ENCODE data around the gene ETV3L. TPM values are rescaled to one million over a fixed set of nuclear protein-coding genes. Genes with fewer than 3 reads are reported as not detected.
"Not testable (repeated sequence)": the region's sequence is repeated elsewhere in the genome, so short reads cannot be mapped to it uniquely, and the experiment has no call there.

The ETV3L gene
- total and polyA plus RNA-seq, 2 experiments from 2014 or later: not detected

GRCh38 chr1:157101149-157101548, 1.5 kb upstream of the ETV3L start:
- TF ChIP-seq NANOG (IDR thresholded peaks at IDR 0.05; ENCODE audit: borderline replicate concordance) (no peak), JUNB (IDR thresholded peaks at IDR 0.05; ENCODE audit: unreplicated experiment) (no peak), STAT1 (IDR thresholded peaks at IDR 0.05; ENCODE audit: unreplicated experiment) (no peak), ZNF331 (CRISPR knock-in tag; IDR thresholded peaks at IDR 0.05; ENCODE audit: low read depth) (no peak), ETS1 (IDR thresholded peaks at IDR 0.05) (no peak), ZNF114 (CRISPR knock-in tag; IDR thresholded peaks at IDR 0.05) (no peak), CTCF (conservative IDR thresholded peaks at IDR 0.05; ENCODE audit: low read depth in 2 of 2) (no peak), EZH2phosphoT487 (IDR thresholded peaks at IDR 0.05; ENCODE audit: unreplicated experiment) (no peak), POLR2AphosphoS5 (IDR thresholded peaks at IDR 0.05; ENCODE audit: low read depth) (no peak), EZH2 (IDR thresholded peaks at IDR 0.05; ENCODE audit: low read depth, unreplicated experiment) (no peak), CREB1 (CRISPR knock-in tag; IDR thresholded peaks at IDR 0.05; ENCODE audit: low read depth) (no peak)
- TF ChIP-seq, protein P1, sequence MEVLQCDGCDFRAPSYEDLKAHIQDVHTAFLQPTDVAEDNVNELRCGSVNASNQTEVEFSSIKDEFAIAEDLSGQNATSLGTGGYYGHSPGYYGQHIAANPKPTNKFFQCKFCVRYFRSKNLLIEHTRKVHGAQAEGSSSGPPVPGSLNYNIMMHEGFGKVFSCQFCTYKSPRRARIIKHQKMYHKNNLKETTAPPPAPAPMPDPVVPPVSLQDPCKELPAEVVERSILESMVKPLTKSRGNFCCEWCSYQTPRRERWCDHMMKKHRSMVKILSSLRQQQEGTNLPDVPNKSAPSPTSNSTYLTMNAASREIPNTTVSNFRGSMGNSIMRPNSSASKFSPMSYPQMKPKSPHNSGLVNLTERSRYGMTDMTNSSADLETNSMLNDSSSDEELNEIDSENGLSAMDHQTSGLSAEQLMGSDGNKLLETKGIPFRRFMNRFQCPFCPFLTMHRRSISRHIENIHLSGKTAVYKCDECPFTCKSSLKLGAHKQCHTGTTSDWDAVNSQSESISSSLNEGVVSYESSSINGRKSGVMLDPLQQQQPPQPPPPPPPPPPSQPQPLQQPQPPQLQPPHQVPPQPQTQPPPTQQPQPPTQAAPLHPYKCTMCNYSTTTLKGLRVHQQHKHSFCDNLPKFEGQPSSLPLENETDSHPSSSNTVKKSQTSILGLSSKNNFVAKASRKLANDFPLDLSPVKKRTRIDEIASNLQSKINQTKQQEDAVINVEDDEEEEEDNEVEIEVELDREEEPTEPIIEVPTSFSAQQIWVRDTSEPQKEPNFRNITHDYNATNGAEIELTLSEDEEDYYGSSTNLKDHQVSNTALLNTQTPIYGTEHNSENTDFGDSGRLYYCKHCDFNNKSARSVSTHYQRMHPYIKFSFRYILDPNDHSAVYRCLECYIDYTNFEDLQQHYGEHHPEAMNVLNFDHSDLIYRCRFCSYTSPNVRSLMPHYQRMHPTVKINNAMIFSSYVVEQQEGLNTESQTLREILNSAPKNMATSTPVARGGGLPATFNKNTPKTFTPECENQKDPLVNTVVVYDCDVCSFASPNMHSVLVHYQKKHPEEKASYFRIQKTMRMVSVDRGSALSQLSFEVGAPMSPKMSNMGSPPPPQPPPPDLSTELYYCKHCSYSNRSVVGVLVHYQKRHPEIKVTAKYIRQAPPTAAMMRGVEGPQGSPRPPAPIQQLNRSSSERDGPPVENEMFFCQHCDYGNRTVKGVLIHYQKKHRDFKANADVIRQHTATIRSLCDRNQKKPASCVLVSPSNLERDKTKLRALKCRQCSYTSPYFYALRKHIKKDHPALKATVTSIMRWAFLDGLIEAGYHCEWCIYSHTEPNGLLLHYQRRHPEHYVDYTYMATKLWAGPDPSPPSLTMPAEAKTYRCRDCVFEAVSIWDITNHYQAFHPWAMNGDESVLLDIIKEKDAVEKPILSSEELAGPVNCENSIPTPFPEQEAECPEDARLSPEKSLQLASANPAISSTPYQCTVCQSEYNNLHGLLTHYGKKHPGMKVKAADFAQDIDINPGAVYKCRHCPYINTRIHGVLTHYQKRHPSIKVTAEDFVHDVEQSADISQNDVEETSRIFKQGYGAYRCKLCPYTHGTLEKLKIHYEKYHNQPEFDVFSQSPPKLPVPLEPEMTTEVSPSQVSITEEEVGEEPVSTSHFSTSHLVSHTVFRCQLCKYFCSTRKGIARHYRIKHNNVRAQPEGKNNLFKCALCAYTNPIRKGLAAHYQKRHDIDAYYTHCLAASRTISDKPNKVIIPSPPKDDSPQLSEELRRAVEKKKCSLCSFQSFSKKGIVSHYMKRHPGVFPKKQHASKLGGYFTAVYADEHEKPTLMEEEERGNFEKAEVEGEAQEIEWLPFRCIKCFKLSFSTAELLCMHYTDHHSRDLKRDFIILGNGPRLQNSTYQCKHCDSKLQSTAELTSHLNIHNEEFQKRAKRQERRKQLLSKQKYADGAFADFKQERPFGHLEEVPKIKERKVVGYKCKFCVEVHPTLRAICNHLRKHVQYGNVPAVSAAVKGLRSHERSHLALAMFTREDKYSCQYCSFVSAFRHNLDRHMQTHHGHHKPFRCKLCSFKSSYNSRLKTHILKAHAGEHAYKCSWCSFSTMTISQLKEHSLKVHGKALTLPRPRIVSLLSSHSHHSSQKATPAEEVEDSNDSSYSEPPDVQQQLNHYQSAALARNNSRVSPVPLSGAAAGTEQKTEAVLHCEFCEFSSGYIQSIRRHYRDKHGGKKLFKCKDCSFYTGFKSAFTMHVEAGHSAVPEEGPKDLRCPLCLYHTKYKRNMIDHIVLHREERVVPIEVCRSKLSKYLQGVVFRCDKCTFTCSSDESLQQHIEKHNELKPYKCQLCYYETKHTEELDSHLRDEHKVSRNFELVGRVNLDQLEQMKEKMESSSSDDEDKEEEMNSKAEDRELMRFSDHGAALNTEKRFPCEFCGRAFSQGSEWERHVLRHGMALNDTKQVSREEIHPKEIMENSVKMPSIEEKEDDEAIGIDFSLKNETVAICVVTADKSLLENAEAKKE (CRISPR knock-in tag; IDR thresholded peaks at IDR 0.05): no peak
- Histone ChIP-seq H3K9me2 (ENCODE audit: insufficient read depth) (no peaks in the 10 kb centered on the region), H3K4me2 (no peak overlapping the region), H3K4me3 (no peak overlapping the region), H3K79me2 (replicated peaks; ENCODE audit: insufficient read depth) (no peaks in the 10 kb centered on the region), H4K20me1 (replicated peaks; ENCODE audit: insufficient read depth) (no peaks in the 10 kb centered on the region), H3F3A (replicated peaks; ENCODE audit: low read depth) (no peaks in the 10 kb centered on the region), H3K27me3 (ENCODE audit: insufficient read depth) (no peaks in the 10 kb centered on the region), H3K27ac (ENCODE audit: low read depth) (no peak overlapping the region), H3K4me1 (ENCODE audit: insufficient read depth) (0 out of 2 replicates have a peak, but pooled peaks cover 3% of the 10 kb centered on the region), H2AFZ (peak overlapping the region; percentile 38), H3K36me3 (ENCODE audit: insufficient read depth) (no peaks in the 10 kb centered on the region)
- H3K9me3 Mint-ChIP-seq: no peaks in the 10 kb centered on the region
- H3K27ac Mint-ChIP-seq: no peak overlapping the region
- DNase-seq (ENCODE audit: low spot score) (no peak), ATAC-seq (no peak)
- no peak overlapping the region for H3K4me3 Mint-ChIP-seq
- H3K4me1 Mint-ChIP-seq: peaks cover 12% of the 10 kb centered on the region
- no peaks in the 10 kb centered on the region; the same call in 2 of the 3 replicates for H3K36me3 Mint-ChIP-seq (ENCODE audit: low read depth)
- peaks cover 14% of the 10 kb centered on the region for H3K27me3 Mint-ChIP-seq (ENCODE audit: insufficient read depth, low read depth, poor library complexity)

DNA sequence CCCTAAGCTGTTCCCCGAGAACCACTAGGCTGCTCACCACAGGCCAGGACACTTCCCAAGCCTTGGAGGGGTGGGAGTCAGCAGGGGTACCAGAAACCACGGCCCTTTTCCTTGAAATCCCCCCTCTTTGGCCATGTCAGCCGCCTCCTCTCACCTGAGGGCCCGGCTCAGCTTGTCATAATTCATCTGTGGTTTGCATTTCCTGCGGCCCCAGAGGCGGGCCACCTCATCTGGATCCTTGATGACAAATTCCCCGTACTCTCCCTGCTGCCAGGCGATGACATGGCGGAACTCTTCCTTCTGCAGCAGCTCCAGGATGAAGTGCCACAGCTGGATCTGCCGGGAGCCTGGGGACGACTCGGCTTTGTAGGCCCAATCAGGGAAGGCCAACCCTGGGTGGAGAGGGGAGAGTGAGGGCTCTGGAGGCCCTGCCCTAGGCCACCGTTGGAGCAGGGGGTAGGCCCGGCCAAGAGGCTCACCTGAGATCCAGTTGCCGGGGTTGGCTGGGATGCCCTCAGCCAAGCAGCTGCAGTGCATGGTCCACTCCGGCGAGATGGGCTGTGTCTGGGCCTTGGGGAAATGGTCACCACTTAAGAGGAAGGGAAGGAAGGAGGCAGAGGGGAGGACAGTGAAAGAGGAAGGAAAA, 498 bp downstream of the ETV3L start:
- not testable (repeated sequence) for DNase-seq (ENCODE audit: low spot score); H3K4me2 ChIP-seq; H3K4me3 ChIP-seq; H3K4me1 ChIP-seq (ENCODE audit: insufficient read depth); H3K4me3 Mint-ChIP-seq; H3K36me3 ChIP-seq (ENCODE audit: insufficient read depth); H3K79me2 ChIP-seq (replicated peaks; ENCODE audit: insufficient read depth); H3K4me1 Mint-ChIP-seq; ATAC-seq; H3K9me3 Mint-ChIP-seq; H3K9me2 ChIP-seq (ENCODE audit: insufficient read depth); H3K27me3 ChIP-seq (ENCODE audit: insufficient read depth); H3K36me3 Mint-ChIP-seq (ENCODE audit: low read depth); H3K27ac ChIP-seq (ENCODE audit: low read depth); H3K27ac Mint-ChIP-seq; H4K20me1 ChIP-seq (replicated peaks; ENCODE audit: insufficient read depth); H3F3A ChIP-seq (replicated peaks; ENCODE audit: low read depth)
- peak overlapping the region; percentile 32; the same call in 1 of the 2 replicates for H2AFZ ChIP-seq
- H3K27me3 Mint-ChIP-seq (ENCODE audit: insufficient read depth, low read depth, poor library complexity): peaks cover 16% of the 10 kb centered on the region
